Measurements from ENCODE around the gene CLIC4.
"Not testable (repeated sequence)": the region's sequence is repeated elsewhere in the genome, so short reads cannot be mapped to it uniquely, and the experiment has no call there.

The CLIC4 gene

DNA sequence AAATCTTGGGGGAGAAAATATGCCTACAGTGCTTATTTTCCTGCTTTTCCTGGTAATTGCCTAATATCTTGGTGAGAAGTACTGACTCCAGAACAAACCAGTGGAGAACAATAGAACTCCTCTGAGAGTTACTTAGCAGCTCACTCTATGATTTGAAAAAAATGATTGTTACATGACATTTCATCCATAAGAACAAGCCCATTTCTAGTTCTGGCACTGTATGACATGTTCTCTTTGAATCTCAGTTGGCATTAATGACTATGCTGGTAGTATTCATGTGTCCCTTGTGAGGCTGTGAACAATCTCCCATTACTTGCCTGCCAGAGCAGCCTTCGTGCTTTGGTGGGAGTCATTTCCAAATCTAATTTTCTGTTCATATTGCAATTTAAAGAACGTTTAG, 58.0 kb downstream of the CLIC4 start:
- DNase-seq: no peak
- H3K36me3 Mint-ChIP-seq (ENCODE audit: insufficient read depth): no peaks in the 10 kb centered on the region
- no peaks in the 10 kb centered on the region for H3K4me1 Mint-ChIP-seq (ENCODE audit: low read depth in 2 of 2)
- H3K27ac Mint-ChIP-seq: no peak overlapping the region
- no peak overlapping the region for H3K4me3 Mint-ChIP-seq
- H3K27me3 Mint-ChIP-seq: no peaks in the 10 kb centered on the region
- ATAC-seq (replicated peaks): no peak
- H3K9me3 Mint-ChIP-seq: no peaks in the 10 kb centered on the region

- no peaks in the 10 kb centered on the region for H3K36me3 Mint-ChIP-seq (ENCODE audit: insufficient read depth)
- no peak for DNase-seq
- H3K27me3 Mint-ChIP-seq: no peaks in the 10 kb centered on the region
- no peaks in the 10 kb centered on the region for H3K9me3 Mint-ChIP-seq
- H3K27ac Mint-ChIP-seq: no peak overlapping the region
- no peak for ATAC-seq (replicated peaks)
- no peaks in the 10 kb centered on the region for H3K4me1 Mint-ChIP-seq (ENCODE audit: low read depth in 2 of 2)
- no peak overlapping the region for H3K4me3 Mint-ChIP-seq
Measured at GRCh38 chr1:24803987-24804530, 58.8 kb downstream of the CLIC4 start.

DNA sequence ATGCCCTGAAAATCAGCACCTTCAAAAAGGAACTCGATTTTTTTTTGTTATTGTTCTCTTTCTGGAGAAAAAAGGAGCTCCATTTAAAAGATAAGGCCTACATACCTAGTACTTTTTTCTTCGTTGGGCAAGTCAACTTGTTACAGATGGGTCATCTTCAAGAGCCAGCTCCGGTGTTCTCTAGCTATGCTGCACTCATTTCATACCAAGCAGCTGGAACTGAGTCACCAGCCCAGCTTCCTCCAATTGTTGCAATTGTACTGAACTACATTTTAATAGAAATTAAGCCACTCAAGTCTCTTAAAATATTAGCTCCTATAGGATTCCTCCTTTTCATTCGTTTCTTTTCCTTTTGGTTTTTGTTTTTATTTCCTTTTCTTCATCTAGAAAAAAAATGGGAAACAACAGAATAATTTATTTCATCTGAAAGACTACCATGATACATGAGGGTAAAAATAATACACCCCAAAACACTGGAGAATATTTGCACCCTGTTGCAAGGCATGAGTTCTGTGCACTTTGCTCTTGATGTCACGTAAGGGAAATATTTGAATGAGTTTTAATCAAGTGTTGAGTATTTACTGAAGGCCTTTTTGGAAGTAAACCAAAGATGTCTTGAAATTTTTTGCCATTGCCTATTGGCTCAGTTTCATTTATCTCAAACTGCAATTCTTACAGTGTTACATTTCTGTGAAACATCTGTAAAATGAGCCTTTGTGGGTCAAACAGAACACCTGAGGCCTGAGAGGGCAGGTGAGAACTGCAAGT, 60.5 kb downstream of the CLIC4 start:
- no peak for ATAC-seq (replicated peaks)
- H3K4me1 Mint-ChIP-seq (ENCODE audit: low read depth in 2 of 2): no peaks in the 10 kb centered on the region
- no peaks in the 10 kb centered on the region for H3K36me3 Mint-ChIP-seq (ENCODE audit: insufficient read depth)
- no peaks in the 10 kb centered on the region for H3K27me3 Mint-ChIP-seq
- no peaks in the 10 kb centered on the region for H3K9me3 Mint-ChIP-seq
- no peak for DNase-seq
- no peak overlapping the region for H3K27ac Mint-ChIP-seq
- H3K4me3 Mint-ChIP-seq: no peak overlapping the region

GRCh38 chr1:24806588-24806987, 61.3 kb downstream of the CLIC4 start:
- no peaks in the 10 kb centered on the region for H3K4me1 Mint-ChIP-seq (ENCODE audit: low read depth in 2 of 2)

GRCh38 chr1:24811494-24811893, 66.2 kb downstream of the CLIC4 start:
- not testable (repeated sequence) for H3K4me1 Mint-ChIP-seq (ENCODE audit: low read depth in 2 of 2); H3K4me3 Mint-ChIP-seq; ATAC-seq (replicated peaks); H3K27ac Mint-ChIP-seq; H3K9me3 Mint-ChIP-seq; H3K36me3 Mint-ChIP-seq (ENCODE audit: insufficient read depth); DNase-seq
- H3K27me3 Mint-ChIP-seq: peaks cover 0 to 19% of the 10 kb centered on the region in 2 donors

More at GRCh38 chr1:24806588-24806987, 61.3 kb downstream of the CLIC4 start:
- Mint-ChIP-seq H3K4me3 (no peak overlapping the region), H3K27ac (no peak overlapping the region), H3K9me3 (no peaks in the 10 kb centered on the region), H3K36me3 (ENCODE audit: insufficient read depth) (no peaks in the 10 kb centered on the region), H3K27me3 (no peaks in the 10 kb centered on the region)
- ATAC-seq (replicated peaks): no peak
- DNase-seq: no peak

DNA sequence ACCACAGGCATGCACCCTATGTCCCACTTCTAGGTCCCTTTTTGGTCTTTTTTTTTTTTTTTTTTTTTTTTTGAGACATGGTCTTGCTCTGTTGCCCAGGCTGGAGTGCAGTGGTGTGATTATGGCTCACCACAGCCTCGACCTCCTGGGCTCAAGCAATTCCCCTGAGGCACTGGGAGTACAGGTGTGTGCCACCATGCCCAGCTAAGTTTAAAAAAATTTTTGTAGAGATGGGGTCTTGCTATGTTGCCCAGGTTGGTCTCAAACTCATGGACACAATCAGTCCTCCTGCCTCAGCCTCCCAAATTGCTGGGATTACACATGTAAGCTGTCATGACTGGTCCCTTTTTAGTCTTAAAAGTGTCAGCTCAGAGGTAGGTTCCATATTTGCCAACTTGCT, 75.0 kb downstream of the CLIC4 start:
- ATAC-seq (replicated peaks); H3K9me3 Mint-ChIP-seq; H3K4me3 Mint-ChIP-seq; DNase-seq; H3K4me1 Mint-ChIP-seq (ENCODE audit: low read depth in 2 of 2); H3K36me3 Mint-ChIP-seq (ENCODE audit: insufficient read depth); H3K27ac Mint-ChIP-seq: not testable (repeated sequence)
- H3K27me3 Mint-ChIP-seq: peaks cover 20 to 24% of the 10 kb centered on the region in 2 donors

- ATAC-seq (replicated peaks): no peak
- no peak for DNase-seq
- H3K27ac Mint-ChIP-seq: no peak overlapping the region
- H3K4me3 Mint-ChIP-seq: no peak overlapping the region
- no peaks in the 10 kb centered on the region for H3K36me3 Mint-ChIP-seq (ENCODE audit: insufficient read depth)
- no peaks in the 10 kb centered on the region for H3K9me3 Mint-ChIP-seq
- H3K27me3 Mint-ChIP-seq: peaks cover 20 to 24% of the 10 kb centered on the region in 2 donors
- no peaks in the 10 kb centered on the region for H3K4me1 Mint-ChIP-seq (ENCODE audit: low read depth in 2 of 2)
Measured at GRCh38 chr1:24822887-24823286, 77.6 kb downstream of the CLIC4 start.

GRCh38 chr1:24823486-24823885, 78.2 kb downstream of the CLIC4 start:
- not testable (repeated sequence) for H3K36me3 Mint-ChIP-seq (ENCODE audit: insufficient read depth)

DNA sequence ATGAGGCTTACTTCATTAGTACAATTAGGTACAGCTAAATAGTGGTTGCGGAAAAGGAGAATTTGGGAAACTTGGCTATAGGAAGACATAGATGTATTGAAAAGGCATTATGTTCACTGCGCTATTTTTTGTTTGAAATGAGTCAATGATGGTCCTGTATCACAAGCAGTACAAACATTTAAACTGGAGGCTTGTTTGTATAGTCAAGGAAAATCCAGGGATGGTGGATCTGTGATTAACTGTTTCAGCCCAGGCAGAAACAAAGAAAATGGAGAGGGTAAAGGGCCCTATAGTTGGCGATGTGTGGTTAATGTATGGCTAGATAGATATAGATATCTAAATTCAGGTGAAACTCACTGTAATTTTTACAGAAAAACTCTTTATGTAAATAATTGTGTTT, 79.9 kb downstream of the CLIC4 start:
- H3K9me3 Mint-ChIP-seq: no peaks in the 10 kb centered on the region
- no peaks in the 10 kb centered on the region for H3K36me3 Mint-ChIP-seq (ENCODE audit: insufficient read depth)
- no peak overlapping the region for H3K4me3 Mint-ChIP-seq
- H3K4me1 Mint-ChIP-seq (ENCODE audit: low read depth in 2 of 2): no peaks in the 10 kb centered on the region
- ATAC-seq (replicated peaks) (no peak), DNase-seq (no peak)
- H3K27me3 Mint-ChIP-seq: peaks cover 20 to 34% of the 10 kb centered on the region in 2 donors
- H3K27ac Mint-ChIP-seq: no peak overlapping the region

More at GRCh38 chr1:24823486-24823885, 78.2 kb downstream of the CLIC4 start:
- H3K27me3 Mint-ChIP-seq: peaks cover 20 to 30% of the 10 kb centered on the region in 2 donors
- not testable (repeated sequence) for H3K4me1 Mint-ChIP-seq (ENCODE audit: low read depth in 2 of 2); H3K27ac Mint-ChIP-seq; ATAC-seq (replicated peaks); H3K4me3 Mint-ChIP-seq; DNase-seq; H3K9me3 Mint-ChIP-seq

DNA sequence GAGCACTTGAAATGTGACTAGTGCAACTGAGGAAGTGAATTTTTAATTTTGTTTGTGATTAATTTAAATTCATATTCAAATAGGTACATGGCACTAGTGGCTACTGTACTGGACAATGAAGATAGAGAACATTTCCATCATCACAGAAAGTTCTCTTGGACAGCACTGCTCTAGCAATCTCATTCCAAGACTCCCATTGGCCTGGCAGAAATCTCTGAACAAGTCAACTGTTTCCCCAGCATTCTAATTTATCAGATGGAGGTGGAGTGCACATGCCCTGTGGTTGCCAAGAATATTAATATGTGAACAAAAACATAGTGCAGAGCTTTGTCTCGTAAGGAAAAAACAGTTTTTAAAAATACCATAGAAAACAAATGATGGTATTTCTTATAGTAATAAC, 81.3 kb downstream of the CLIC4 start:
- no peak overlapping the region for H3K27ac Mint-ChIP-seq
- no peaks in the 10 kb centered on the region for H3K4me1 Mint-ChIP-seq (ENCODE audit: low read depth in 2 of 2)

DNA sequence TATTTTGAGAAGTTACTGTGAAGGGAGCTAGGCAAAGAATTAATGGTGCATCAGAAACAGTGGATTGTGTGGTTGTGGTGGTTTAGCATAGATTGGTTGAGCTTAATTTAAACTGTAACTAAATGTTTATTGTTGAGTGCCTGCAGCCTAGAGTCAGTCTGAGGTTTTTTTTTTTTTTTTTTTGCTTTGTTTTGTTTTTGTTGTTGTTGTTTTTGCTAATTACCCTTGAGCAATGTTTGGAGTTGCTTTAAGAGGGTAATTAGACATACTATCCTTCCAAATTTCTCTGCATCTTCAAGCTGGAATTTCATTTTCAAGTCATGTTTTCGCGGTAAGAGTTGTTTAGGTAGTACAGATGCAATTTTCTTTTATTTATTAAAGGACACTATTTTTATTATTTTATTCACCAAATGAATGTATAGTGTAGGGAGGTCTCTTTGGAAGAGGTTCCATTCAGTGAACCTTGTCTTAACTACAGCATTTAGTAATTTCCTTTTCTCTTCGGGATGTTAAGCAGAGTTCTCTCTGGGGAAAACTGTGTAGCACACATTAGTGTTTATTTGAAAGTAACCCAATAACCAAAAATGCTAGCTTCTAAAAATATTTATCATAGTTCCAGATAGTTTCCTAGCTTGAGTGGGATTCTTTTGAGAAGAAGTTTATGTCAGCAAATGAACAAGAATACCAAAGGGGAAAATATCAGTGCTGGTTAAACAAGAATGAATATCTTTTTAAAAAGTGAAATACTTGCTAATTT, 82.3 kb downstream of the CLIC4 start:
- Mint-ChIP-seq H3K4me3 (no peak overlapping the region), H3K27me3 (peaks cover 7 to 33% of the 10 kb centered on the region in 2 donors), H3K27ac (no peak overlapping the region), H3K9me3 (no peaks in the 10 kb centered on the region), H3K36me3 (ENCODE audit: insufficient read depth) (no peaks in the 10 kb centered on the region), H3K4me1 (ENCODE audit: low read depth in 2 of 2) (no peaks in the 10 kb centered on the region)
- no peak for DNase-seq
- no peak for ATAC-seq (replicated peaks)

More for the DNA sequence above, 81.3 kb downstream of the CLIC4 start:
- no peak overlapping the region for H3K4me3 Mint-ChIP-seq
- no peak for ATAC-seq (replicated peaks)
- H3K27me3 Mint-ChIP-seq: peaks cover 18 to 34% of the 10 kb centered on the region in 2 donors
- no peaks in the 10 kb centered on the region for H3K36me3 Mint-ChIP-seq (ENCODE audit: insufficient read depth)
- no peak for DNase-seq
- H3K9me3 Mint-ChIP-seq: no peaks in the 10 kb centered on the region

DNA sequence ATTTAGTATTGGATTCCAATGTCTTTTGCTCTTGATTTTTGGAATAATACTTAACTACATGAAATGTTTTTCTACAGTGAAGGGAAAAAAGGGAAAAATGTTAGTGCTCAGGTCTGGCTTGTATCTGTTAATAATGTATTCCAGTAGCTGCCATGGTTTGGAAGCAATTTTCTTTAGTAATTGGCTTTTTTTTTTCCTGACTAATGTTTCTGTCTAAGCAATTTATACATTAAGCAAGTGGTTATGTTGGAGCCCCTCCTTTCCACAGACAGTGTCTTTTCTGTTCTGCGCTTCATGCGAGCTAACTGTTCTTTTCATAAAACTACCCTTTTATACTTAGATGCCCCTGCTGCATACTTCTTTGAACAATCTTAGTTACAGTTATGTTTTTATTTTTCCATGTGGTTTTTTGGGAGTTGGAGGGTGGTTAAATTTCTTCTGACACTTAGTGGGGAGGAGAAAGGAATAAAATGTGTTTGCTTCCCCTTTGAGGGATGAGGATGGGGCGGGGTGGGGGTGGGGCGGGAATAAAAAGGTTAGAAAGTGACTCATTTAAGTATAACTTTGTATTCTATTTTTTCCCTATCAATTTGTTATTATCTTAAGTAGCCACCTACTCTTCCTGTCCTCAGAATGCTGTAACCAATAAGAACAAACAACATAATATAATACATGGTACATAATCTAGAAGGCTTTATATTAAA, 83.1 kb downstream of the CLIC4 start:
- ATAC-seq (replicated peaks): no peak
- H3K27me3 Mint-ChIP-seq: peaks cover 5 to 25% of the 10 kb centered on the region in 2 donors
- H3K4me1 Mint-ChIP-seq (ENCODE audit: low read depth in 2 of 2): no peaks in the 10 kb centered on the region
- H3K9me3 Mint-ChIP-seq: no peaks in the 10 kb centered on the region
- no peaks in the 10 kb centered on the region for H3K36me3 Mint-ChIP-seq (ENCODE audit: insufficient read depth)
- no peak for DNase-seq
- no peak overlapping the region for H3K27ac Mint-ChIP-seq
- no peak overlapping the region for H3K4me3 Mint-ChIP-seq

DNA sequence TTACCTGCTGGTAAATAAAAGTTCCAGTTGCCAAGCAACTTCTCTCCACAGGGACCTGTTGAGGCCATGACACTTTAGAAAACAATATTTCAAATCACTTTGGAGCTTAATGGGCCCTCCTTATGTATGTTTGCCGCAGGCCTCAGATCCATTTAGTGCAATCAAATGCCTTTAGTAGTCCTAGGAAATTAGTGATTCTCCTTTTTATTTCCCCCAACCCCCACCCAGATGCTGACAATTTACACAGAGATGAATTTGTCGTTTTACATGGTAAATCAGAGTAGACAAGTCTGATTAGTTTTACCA, 83.6 kb downstream of the CLIC4 start:
- Mint-ChIP-seq H3K4me3 (no peak overlapping the region), H3K9me3 (no peaks in the 10 kb centered on the region), H3K36me3 (ENCODE audit: insufficient read depth) (no peaks in the 10 kb centered on the region), H3K27me3 (peaks cover 3 to 24% of the 10 kb centered on the region in 2 donors), H3K4me1 (ENCODE audit: low read depth in 2 of 2) (no peaks in the 10 kb centered on the region), H3K27ac (no peak overlapping the region)
- ATAC-seq (replicated peaks): no peak
- DNase-seq: no peak

Data from effector memory CD8-positive, alpha-beta T cell (primary cell).